GM21619 (cell line): ENCODE data around the gene DEAF1.

Source experiments
- ATAC-seq: cut with Tn5 transposase; IDR thresholded peaks from one replicate; pipeline ENCODE4 v1.9.1; 2021; ENCODE audit not compliant: unreplicated experiment

The DEAF1 gene

GRCh38 chr11:614623-615503, 80.2 kb downstream of the DEAF1 start:
- ATAC-seq = no peak

GRCh38 chr11:614021-614622, 80.9 kb downstream of the DEAF1 start:
- ATAC-seq = no peak

GRCh38 chr11:613369-613968, 81.6 kb downstream of the DEAF1 start:
- ATAC-seq = no peak

- ATAC-seq = no peak
These were observed 82.1 kb downstream of the DEAF1 start for GRCh38 chr11:612961-613300.

GRCh38 chr11:612201-612960, 82.6 kb downstream of the DEAF1 start:
- ATAC-seq = no peak

GRCh38 chr11:611001-611996, 83.7 kb downstream of the DEAF1 start:
- no peak for ATAC-seq

GRCh38 chr11:610146-610801, 84.7 kb downstream of the DEAF1 start:
- no peak for ATAC-seq

- no peak for ATAC-seq
These were observed 85.6 kb downstream of the DEAF1 start for GRCh38 chr11:609341-609811.

GRCh38 chr11:608791-609251, 86.2 kb downstream of the DEAF1 start:
- ATAC-seq = no peak

GRCh38 chr11:607971-608659, 86.9 kb downstream of the DEAF1 start:
- ATAC-seq = no peak

- ATAC-seq = no peak
These were observed 87.8 kb downstream of the DEAF1 start for GRCh38 chr11:607020-607780.

- ATAC-seq = no peak
These were observed 88.8 kb downstream of the DEAF1 start for GRCh38 chr11:606245-606644.

GRCh38 chr11:605286-606129, 89.5 kb downstream of the DEAF1 start:
- no peak for ATAC-seq

- no peak for ATAC-seq
These were observed 91.9 kb downstream of the DEAF1 start for GRCh38 chr11:603154-603553.

- ATAC-seq = no peak
These were observed 93.3 kb downstream of the DEAF1 start for GRCh38 chr11:601573-602245.

GRCh38 chr11:598005-598680, 96.9 kb downstream of the DEAF1 start:
- ATAC-seq = no peak
